ENCODE measurements around the gene OR11H7. TPM values are rescaled to one million over a fixed set of nuclear protein-coding genes. Genes with fewer than 3 reads are reported as not detected.

Gene OR11H7
- not detected in 2 replicates for total RNA-seq

DNA sequence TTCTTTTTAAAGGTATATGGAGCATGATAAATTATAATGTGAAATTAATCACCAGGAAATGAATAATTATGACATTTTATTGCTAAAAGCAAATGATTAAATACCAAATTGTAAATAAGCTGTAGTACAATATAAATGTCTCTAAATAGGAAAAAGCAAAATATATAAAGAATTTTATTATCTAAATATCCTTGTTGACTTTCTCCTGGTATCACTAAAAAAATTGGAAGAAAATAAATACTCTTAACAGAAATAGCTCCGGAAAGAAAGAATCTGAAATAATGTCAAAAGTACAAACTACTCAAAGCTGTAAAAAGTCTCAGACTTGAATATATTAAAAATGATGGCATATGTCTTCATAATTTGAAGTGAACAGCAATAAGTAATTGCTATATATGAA, at the start of gene OR11H7:
Gene OR11H7, plus strand, starts transcription at position 301 of the 400 bp plus-strand sequence.

DNA sequence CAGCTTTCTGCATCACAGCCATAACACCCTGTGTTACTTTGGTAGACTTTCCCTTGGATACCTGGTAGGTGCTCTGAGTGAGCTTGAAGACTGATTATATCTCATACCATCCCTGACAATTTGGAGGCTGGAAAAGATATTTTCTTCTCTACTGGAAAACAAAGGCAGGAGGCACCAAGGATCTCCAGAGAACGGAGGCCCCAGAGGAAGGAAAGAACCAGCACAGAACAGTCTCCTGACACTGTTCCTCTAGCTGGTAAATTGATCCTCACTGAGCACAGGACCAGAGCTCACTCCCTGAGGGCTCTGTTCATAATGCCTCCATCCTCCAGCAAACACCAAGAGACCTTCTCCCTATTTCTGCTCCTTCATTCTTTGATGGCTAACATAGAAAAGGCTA, 38.2 kb upstream of the OR11H7 start, which contains the start of gene OR11G2:
Gene OR11G2, plus strand, starts transcription at position 301 of the 400 bp plus-strand sequence. CDS start 6,542 bp downstream, outside the sequence.

DNA sequence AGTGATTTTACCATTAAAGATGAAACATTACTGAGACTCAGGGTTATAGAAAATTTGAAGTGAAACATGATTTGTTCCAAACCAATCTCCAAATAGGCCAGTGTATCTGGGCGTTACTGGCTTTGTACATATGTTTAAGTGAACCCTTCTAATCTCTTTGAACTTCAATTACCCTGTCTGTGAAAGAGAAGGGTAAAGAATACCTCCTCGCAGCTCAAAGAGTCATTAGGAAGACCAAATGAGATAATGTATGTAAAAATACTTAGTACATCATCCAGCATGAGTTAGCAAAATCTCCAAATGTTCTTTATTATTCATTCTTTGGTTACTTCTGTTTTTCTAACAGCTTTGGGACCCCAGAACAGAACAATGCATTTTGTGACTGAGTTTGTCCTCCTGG, 5.4 kb upstream of the OR11H7 start, which contains the start of gene OR11H6:
Gene OR11H6, plus strand, starts transcription at position 301 of the 400 bp plus-strand sequence. Its CDS starts 0 bp downstream, at position 301.

Other genes with a start within 250 kb of the OR11H7 start
- not detected in 2 replicates for gene OR4Q2, start 226.8 kb upstream of the OR11H7 start, total RNA-seq
- gene OR4K14, start 209.7 kb upstream of the OR11H7 start, total RNA-seq, result not detected in 2 replicates
- gene OR4K13, start 192.9 kb upstream of the OR11H7 start, total RNA-seq, result not detected in 2 replicates
- not detected in 2 replicates for gene OR4L1, start 168.9 kb upstream of the OR11H7 start, total RNA-seq
- gene OR4K17, start 118.2 kb upstream of the OR11H7 start, total RNA-seq, result not detected in 2 replicates
- not detected in 2 replicates for gene OR4N5, start 90.2 kb upstream of the OR11H7 start, total RNA-seq
- not detected in 2 replicates for gene OR11G2, start 38.1 kb upstream of the OR11H7 start, total RNA-seq
- gene OR11H6, start 5.3 kb upstream of the OR11H7 start, total RNA-seq, result not detected in 2 replicates
- gene OR11H4, start 10.3 kb downstream of the OR11H7 start, total RNA-seq, result not detected in 2 replicates
- 32.5 and 34.7 TPM in 2 replicates for gene TTC5, start 77.0 kb downstream of the OR11H7 start, total RNA-seq
- 42.1 and 53.4 TPM in 2 replicates for gene CCNB1IP1, start 104.3 kb downstream of the OR11H7 start, total RNA-seq
- 7.4 and 11.0 TPM in 2 replicates for gene PARP2, start 114.7 kb downstream of the OR11H7 start, total RNA-seq
- 17.8 and 32.6 TPM in 2 replicates for gene TEP1, start 184.5 kb downstream of the OR11H7 start, total RNA-seq
- gene KLHL33, start 207.2 kb downstream of the OR11H7 start, total RNA-seq, result under 0.01 and 0.05 TPM in 2 replicates
- 20.3 and 31.2 TPM in 2 replicates for gene OSGEP, start 225.8 kb downstream of the OR11H7 start, total RNA-seq
- gene APEX1, start 226.2 kb downstream of the OR11H7 start, total RNA-seq, result 28.8 and 50.2 TPM in 2 replicates
- 17.3 and 20.2 TPM in 2 replicates for gene PIP4P1, start 232.5 kb downstream of the OR11H7 start, total RNA-seq
- 19.3 and 53.7 TPM in 2 replicates for gene PNP, start 240.4 kb downstream of the OR11H7 start, total RNA-seq